ENCODE measurements around the gene BGN.

The BGN gene

GRCh38 chrX:153454901-153455550 is 39.8 kb upstream of the BGN start:
- no peak overlapping the region for H3K4me3 ChIP-seq (ENCODE audit: low read depth, low read length)
- TF ChIP-seq MYC (IDR thresholded peaks at IDR 0.05; ENCODE audit: low read depth, low read length) (no peak), CTCF (IDR thresholded peaks at IDR 0.05; ENCODE audit: low read depth, low read length) (no peak), POLR2A (IDR thresholded peaks at IDR 0.05; ENCODE audit: extremely low read depth, insufficient read length) (no peak), MAX (IDR thresholded peaks at IDR 0.05; ENCODE audit: low read depth, low read length) (no peak)
- DNase-seq (ENCODE audit: low read depth), result no peak

- no peak overlapping the region for H3K4me3 ChIP-seq (ENCODE audit: low read depth, low read length)
- DNase-seq (ENCODE audit: low read depth), result no peak
- TF ChIP-seq MAX (IDR thresholded peaks at IDR 0.05; ENCODE audit: low read depth, low read length) (no peak), MYC (IDR thresholded peaks at IDR 0.05; ENCODE audit: low read depth, low read length) (no peak), POLR2A (IDR thresholded peaks at IDR 0.05; ENCODE audit: extremely low read depth, insufficient read length) (no peak), CTCF (IDR thresholded peaks at IDR 0.05; ENCODE audit: low read depth, low read length) (no peak)
These were observed 39.2 kb upstream of the BGN start for GRCh38 chrX:153455571-153455970.

- TF ChIP-seq MYC (IDR thresholded peaks at IDR 0.05; ENCODE audit: low read depth, low read length) (no peak), POLR2A (IDR thresholded peaks at IDR 0.05; ENCODE audit: extremely low read depth, insufficient read length) (no peak), MAX (IDR thresholded peaks at IDR 0.05; ENCODE audit: low read depth, low read length) (no peak), CTCF (IDR thresholded peaks at IDR 0.05; ENCODE audit: low read depth, low read length) (no peak)
- no peak for DNase-seq (ENCODE audit: low read depth)
- H3K4me3 ChIP-seq (ENCODE audit: low read depth, low read length), result no peak overlapping the region
These were observed 38.6 kb upstream of the BGN start for GRCh38 chrX:153456161-153456560.

GRCh38 chrX:153456704-153457103 is 38.1 kb upstream of the BGN start:
- TF ChIP-seq CTCF (IDR thresholded peaks at IDR 0.05; ENCODE audit: low read depth, low read length) (no peak), MAX (IDR thresholded peaks at IDR 0.05; ENCODE audit: low read depth, low read length) (no peak), POLR2A (IDR thresholded peaks at IDR 0.05; ENCODE audit: extremely low read depth, insufficient read length) (no peak), MYC (IDR thresholded peaks at IDR 0.05; ENCODE audit: low read depth, low read length) (no peak)
- no peak for DNase-seq (ENCODE audit: low read depth)
- H3K4me3 ChIP-seq (ENCODE audit: low read depth, low read length), result no peak overlapping the region

- no peak overlapping the region for H3K4me3 ChIP-seq (ENCODE audit: low read depth, low read length)
- no peak for DNase-seq (ENCODE audit: low read depth)
- no peak for TF ChIP-seq CTCF (IDR thresholded peaks at IDR 0.05; ENCODE audit: low read depth, low read length)
- no peak for TF ChIP-seq MYC (IDR thresholded peaks at IDR 0.05; ENCODE audit: low read depth, low read length)
These were observed 37.5 kb upstream of the BGN start for GRCh38 chrX:153457136-153457825.
